KOPT-K1 (cell line): Measurements from ENCODE around the gene FCHSD2.
"Not testable (repeated sequence)": the region's sequence is repeated elsewhere in the genome, so short reads cannot be mapped to it uniquely, and the experiment has no call there.

ENCODE experiments used
- H3K27ac ChIP-seq: fragments of 200-600 bp; sonication (generic); 2 replicates; pipeline ENCODE4 v1.5.1; 2016; ENCODE audit warnings: antibody characterized with exemption, mild to moderate bottlenecking, low read depth, low read length; ENCODE audit not compliant: poor library complexity, severe bottlenecking
- H3K36me3 ChIP-seq: fragments of 200-600 bp; sonication (generic); 2 replicates; pipeline ENCODE4 v1.5.1; 2017; ENCODE audit warnings: antibody characterized with exemption, mild to moderate bottlenecking, low read length, moderate library complexity; ENCODE audit not compliant: insufficient read depth
- H3K9me3 ChIP-seq: fragments of 200-600 bp; sonication (generic); 2 replicates; pipeline ENCODE4 v1.5.1; 2017; ENCODE audit warnings: antibody characterized with exemption, low read length, mild to moderate bottlenecking; ENCODE audit not compliant: insufficient read depth, poor library complexity, severe bottlenecking

The FCHSD2 gene

DNA sequence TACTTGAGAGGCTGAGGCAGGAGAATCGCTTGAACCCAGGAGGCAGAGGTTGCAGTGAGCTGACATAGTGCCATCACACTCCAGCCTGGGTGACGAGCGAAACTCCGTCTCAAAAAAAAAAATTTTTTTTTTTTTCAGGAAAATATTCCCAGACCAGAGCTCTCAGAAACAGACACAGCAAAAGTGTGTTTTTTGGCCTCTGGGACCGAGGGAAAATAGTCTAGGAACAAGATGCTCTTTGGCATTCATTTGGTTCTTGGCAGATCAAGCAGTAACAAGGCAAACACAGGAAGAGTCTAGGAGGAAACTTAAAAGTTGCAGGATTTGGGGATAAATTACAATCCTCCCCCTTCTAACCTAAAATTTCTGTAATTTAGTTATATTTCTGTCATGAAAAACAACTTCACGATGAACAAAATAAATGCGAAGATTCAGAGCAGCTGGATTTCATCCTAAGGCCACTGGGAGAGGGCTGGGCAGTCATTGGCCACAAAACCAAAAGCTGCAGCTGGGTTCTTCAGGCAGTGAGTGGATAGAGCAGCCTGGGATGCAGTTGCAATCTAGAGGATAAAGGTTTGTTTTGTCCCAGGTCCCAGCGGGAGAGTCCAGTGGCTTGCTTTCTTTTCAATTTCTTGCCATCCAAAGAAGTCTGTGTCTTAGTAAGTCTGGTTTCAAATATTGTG, 308.2 kb downstream of the FCHSD2 start:
- peaks cover 88% of the 10 kb centered on the region for H3K36me3 ChIP-seq
- H3K9me3 ChIP-seq: no peaks in the 10 kb centered on the region
- no peak overlapping the region for H3K27ac ChIP-seq

- H3K27ac ChIP-seq: no peak overlapping the region
- H3K36me3 ChIP-seq: peaks cover 88% of the 10 kb centered on the region
- no peaks in the 10 kb centered on the region for H3K9me3 ChIP-seq
Observed at GRCh38 chr11:72833083-72833733, 308.9 kb downstream of the FCHSD2 start.

DNA sequence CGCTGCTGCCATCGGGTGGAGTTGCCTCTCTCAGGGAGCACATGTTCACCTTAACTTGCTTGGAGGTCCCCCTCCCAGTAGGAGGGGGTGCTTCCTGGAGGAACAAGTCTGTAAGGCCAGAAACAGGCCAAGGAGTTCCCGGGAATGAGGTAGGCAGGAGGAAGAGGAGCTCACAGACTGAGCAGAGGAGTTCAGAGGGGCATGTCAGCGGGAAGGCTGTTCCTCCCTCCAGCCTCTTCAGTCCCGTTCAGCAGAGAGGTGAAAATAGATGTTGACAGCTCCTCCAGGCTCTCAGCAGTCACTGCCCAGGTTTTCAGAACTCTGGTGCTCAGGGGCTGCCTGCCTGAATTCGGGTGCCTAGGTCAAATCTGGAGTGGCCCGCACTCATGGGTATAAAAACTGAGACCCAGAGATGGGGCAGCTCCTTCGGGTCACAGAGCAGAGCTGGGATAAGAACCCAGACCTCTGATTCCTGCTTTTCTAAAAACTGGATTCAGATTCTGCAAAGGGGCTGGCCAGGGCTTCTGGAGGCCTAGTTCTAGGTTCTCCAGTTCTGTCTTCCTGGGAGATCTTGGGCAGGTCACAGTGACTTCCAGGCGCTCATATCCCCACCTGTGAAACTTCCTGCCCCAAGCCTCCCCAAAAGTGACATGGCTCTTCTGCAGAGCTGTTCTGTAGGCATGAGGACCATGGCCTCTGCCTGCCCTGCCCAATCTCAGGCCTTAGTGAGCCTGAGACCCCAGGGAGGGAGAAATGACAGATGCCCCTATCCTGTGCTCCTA, 309.6 kb downstream of the FCHSD2 start:
- no peak overlapping the region for H3K27ac ChIP-seq
- no peaks in the 10 kb centered on the region for H3K9me3 ChIP-seq
- peaks cover 85% of the 10 kb centered on the region for H3K36me3 ChIP-seq

- Histone ChIP-seq H3K27ac (no peak overlapping the region), H3K36me3 (peaks cover 83% of the 10 kb centered on the region), H3K9me3 (no peaks in the 10 kb centered on the region)
Observed at GRCh38 chr11:72831521-72832300, 310.4 kb downstream of the FCHSD2 start.

- Histone ChIP-seq H3K9me3 (no peaks in the 10 kb centered on the region), H3K36me3 (peaks cover 83% of the 10 kb centered on the region), H3K27ac (no peak overlapping the region)
Observed at GRCh38 chr11:72829884-72830533, 312.1 kb downstream of the FCHSD2 start.

GRCh38 chr11:72829178-72829577, 312.9 kb downstream of the FCHSD2 start:
- peaks cover 88% of the 10 kb centered on the region for H3K36me3 ChIP-seq
- no peak overlapping the region for H3K27ac ChIP-seq
- H3K9me3 ChIP-seq: no peaks in the 10 kb centered on the region

GRCh38 chr11:72828692-72829101, 313.4 kb downstream of the FCHSD2 start:
- Histone ChIP-seq H3K9me3 (no peaks in the 10 kb centered on the region), H3K36me3 (peaks cover 93% of the 10 kb centered on the region), H3K27ac (no peak overlapping the region)

DNA sequence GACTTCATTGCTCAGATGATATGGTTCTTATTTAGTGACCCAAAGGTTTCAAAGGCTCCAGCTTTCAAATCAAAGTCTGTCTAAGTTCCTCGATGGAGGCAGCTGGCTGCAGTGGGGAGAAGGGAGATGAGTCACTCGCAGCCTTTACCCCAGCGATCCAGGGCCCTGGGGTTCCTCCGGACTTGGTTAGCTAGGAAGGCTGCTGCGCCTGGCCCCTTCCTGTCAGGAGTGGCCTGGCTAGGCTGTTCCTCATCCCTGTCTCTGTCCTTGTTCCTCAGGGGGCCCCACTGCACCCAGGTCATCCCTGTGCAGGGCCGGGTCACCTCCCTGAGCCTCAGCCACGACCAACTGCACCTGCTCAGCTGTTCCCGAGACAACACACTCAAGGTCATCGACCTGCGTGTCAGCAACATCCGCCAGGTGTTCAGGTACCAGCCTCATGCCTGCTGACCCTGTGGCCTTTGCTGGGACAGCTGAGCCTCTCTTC, 314.0 kb downstream of the FCHSD2 start:
- H3K9me3 ChIP-seq: no peaks in the 10 kb centered on the region
- H3K27ac ChIP-seq: no peak overlapping the region
- peaks cover 95% of the 10 kb centered on the region for H3K36me3 ChIP-seq

- not testable (repeated sequence) for H3K27ac ChIP-seq, H3K9me3 ChIP-seq
- peaks cover 95% of the 10 kb centered on the region for H3K36me3 ChIP-seq
Observed at GRCh38 chr11:72827656-72828055, 314.5 kb downstream of the FCHSD2 start.

GRCh38 chr11:72826942-72827480, 315.1 kb downstream of the FCHSD2 start:
- Histone ChIP-seq H3K27ac (no peak overlapping the region), H3K36me3 (peaks cover 95% of the 10 kb centered on the region), H3K9me3 (no peaks in the 10 kb centered on the region)

GRCh38 chr11:72826191-72826941, 315.8 kb downstream of the FCHSD2 start:
- Histone ChIP-seq H3K27ac (no peak overlapping the region), H3K36me3 (peaks cover 95% of the 10 kb centered on the region), H3K9me3 (no peaks in the 10 kb centered on the region)

DNA sequence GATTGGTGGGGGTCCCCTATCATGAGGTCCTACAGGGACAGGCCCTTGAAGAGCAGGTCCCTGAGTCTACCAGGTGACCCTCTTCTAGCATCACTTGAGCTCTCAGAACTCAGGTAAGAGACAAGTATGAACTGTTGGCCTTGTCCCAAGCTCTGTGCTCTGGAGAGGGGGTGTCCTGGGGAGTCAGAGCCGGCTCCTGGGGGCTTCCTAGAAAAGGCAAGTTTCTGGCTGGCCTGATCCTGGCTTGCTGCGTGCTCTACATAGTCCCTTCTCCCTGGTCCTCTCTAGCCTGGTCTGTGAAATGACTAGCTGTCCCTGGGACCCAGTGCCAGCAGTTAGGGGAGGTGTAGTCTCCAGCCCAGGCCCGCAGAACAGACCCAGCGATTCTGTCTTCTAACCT, 316.5 kb downstream of the FCHSD2 start:
- peaks cover 95% of the 10 kb centered on the region for H3K36me3 ChIP-seq
- H3K9me3 ChIP-seq: no peaks in the 10 kb centered on the region
- no peak overlapping the region for H3K27ac ChIP-seq

DNA sequence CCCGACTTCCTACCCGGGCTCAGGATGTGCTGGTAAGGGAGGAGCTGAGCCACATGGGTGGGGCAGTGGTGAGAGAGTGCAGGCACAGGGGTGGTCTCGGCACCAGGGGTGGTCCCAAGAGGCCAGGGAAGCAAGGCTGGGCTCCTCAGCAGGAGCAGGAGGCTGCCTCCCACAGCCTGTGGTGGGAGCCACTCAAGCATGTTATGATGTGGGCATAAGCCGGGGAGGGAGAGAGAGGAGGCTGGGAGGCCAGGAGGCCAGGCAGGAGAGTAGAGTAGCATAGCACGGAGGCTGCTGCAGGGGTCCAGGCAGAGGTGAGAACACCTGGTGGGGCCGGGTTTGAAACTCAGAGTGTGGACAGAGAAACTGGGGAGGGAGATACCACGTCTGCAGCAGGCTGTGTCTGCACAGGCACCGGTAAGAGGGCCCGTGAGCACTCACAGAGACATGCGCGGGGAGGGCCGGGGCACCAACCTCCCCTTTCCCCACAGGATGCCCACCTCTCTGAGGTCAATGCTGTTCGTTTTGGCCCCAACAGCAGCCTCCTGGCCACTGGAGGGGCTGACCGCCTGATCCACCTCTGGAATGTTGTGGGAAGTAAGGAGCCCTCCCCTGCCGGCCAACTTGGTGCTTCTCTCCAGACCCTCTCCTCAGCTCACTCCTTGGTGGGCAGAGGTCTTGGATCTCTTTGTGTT, 317.2 kb downstream of the FCHSD2 start:
- Histone ChIP-seq H3K27ac (no peak overlapping the region), H3K36me3 (peaks cover 95% of the 10 kb centered on the region), H3K9me3 (no peaks in the 10 kb centered on the region)
